SK-N-SH treated with all-trans-retinoic acid at 6 μM for 48 hours (cell line): ENCODE measurements around the gene C6orf136.
A peak's percentile ranks its signal among the peaks of the same experiment; 100 is the strongest.

ENCODE experiments used
- ARNTL ChIP-seq: fragments of 450-650 bp; formaldehyde crosslinking; IDR thresholded peaks from 2 replicates; pipeline ENCODE4 v1.5.0; 2020; ENCODE audit warnings: low read depth, mild to moderate bottlenecking, moderate library complexity, borderline replicate concordance
- CREB5 ChIP-seq: fragments of 250-450 bp; sonication (Bioruptor Pico); IDR thresholded peaks from 2 replicates; pipeline ENCODE4 v1.5.1; 2020; ENCODE audit warnings: low read depth, mild to moderate bottlenecking, moderate library complexity
- ISL1 ChIP-seq: fragments of 250-450 bp; sonication (Bioruptor Pico); IDR thresholded peaks from 2 replicates; pipeline ENCODE4 v2.1.2; 2022; ENCODE audit warnings: mild to moderate bottlenecking, moderate library complexity
- PATZ1 ChIP-seq: fragments of 250-450 bp; sonication (Bioruptor Pico); IDR thresholded peaks from 2 replicates; pipeline ENCODE4 v1.8.0; 2020; ENCODE audit warnings: mild to moderate bottlenecking, moderate library complexity, borderline replicate concordance
- POU6F1 ChIP-seq: fragments of 250-450 bp; sonication (Bioruptor Pico); IDR thresholded peaks from 2 replicates; pipeline ENCODE4 v1.8.0; 2021; ENCODE audit warnings: low read depth, mild to moderate bottlenecking, moderate library complexity, borderline replicate concordance
- RARB ChIP-seq: fragments of 250-450 bp; sonication (Bioruptor Pico); IDR thresholded peaks from 2 replicates; pipeline ENCODE4 v1.8.0; 2021; ENCODE audit warnings: mild to moderate bottlenecking, moderate library complexity
- TCF4 ChIP-seq: fragments of 250-450 bp; sonication (Bioruptor Pico); IDR thresholded peaks from 2 replicates; pipeline ENCODE4 v1.8.0; 2021; ENCODE audit warnings: mild to moderate bottlenecking, moderate library complexity, borderline replicate concordance
- TSHZ2 ChIP-seq: fragments of 250-450 bp; sonication (Bioruptor Pico); IDR thresholded peaks from 2 replicates; pipeline ENCODE4 v1.5.0; 2020; ENCODE audit warnings: mild to moderate bottlenecking, moderate library complexity
- ZC3H10 ChIP-seq: fragments of 250-450 bp; sonication (Bioruptor Pico); IDR thresholded peaks from 2 replicates; pipeline ENCODE4 v1.5.1; 2021; ENCODE audit warnings: mild to moderate bottlenecking, moderate library complexity
- ZFP30 ChIP-seq: fragments of 450-650 bp; formaldehyde crosslinking; IDR thresholded peaks from 2 replicates; pipeline ENCODE4 v1.5.0; 2022; ENCODE audit warnings: mild to moderate bottlenecking, moderate library complexity
- ZNF565 ChIP-seq: fragments of 450-650 bp; formaldehyde crosslinking; conservative IDR thresholded peaks from 2 replicates; pipeline ENCODE4 v1.5.0; 2020; ENCODE audit warnings: low read depth, mild to moderate bottlenecking, moderate library complexity

GRCh38 chr6:30615958-30616810 is 30.7 kb upstream of the C6orf136 start:
- TF ChIP-seq TSHZ2: no peak
- TF ChIP-seq POU6F1 (CRISPR knock-in tag): no peak
- no peak for TF ChIP-seq ISL1 (CRISPR knock-in tag)
- no peak for TF ChIP-seq ZNF565
- no peak; the same call in 1 of the 2 replicates for TF ChIP-seq ZFP30 (CRISPR knock-in tag)
- peak; percentile 5 for TF ChIP-seq ZC3H10 (CRISPR knock-in tag)
- TF ChIP-seq RARB (CRISPR knock-in tag): no peak
- TF ChIP-seq PATZ1 (CRISPR knock-in tag): no peak; the same call in 1 of the 2 replicates
- TF ChIP-seq TCF4 (CRISPR knock-in tag): no peak
- 0 out of 2 replicates have a peak, but pooled peaks have one; percentile 9 for TF ChIP-seq CREB5
- 0 out of 2 replicates have a peak, but pooled peaks have one; percentile 7 for TF ChIP-seq ARNTL (CRISPR knock-in tag)
